ENCODE measurements around the gene SHISA7.

DNA sequence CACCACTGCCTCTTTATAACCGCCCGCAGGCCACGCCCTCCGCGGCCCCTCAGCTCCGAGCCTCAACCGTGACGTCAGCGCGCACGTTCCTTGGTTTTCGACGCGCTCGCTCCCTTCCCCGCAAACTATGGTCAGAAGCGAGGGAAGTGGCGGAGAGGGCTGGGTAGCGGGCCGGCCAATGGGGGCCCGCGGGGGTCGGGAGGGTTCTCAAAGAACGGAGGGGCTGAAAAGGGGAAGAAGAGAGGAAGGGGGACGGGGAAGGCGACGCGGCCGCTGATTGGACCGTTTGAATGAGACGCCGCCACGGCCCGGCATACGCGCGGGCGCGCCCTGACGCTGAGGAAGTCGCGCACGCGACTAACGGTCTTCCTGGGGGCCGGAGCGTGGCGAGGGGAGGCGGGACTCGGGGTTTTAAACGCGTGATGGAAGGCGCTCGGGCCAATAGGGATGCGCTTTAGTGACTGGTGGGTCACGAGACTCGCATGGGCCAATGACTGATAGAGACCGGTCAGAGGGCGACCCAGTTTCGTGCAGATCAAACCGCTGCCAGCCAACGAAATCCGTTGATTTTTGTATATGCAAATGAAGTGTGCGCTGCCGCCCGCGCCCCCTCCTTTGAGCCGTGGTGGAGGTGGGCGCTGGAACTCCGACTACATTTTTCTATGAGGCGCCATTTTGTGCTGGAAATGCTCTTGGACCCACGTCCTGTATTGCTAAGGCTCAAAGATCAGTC lies 35.1 kb downstream of the SHISA7 start:
- TF ChIP-seq EZH2 (IDR thresholded peaks at IDR 0.05; ENCODE audit: insufficient read depth, poor library complexity, severe bottlenecking) (no peak), EZH2phosphoT487 (IDR thresholded peaks at IDR 0.05; ENCODE audit: insufficient read depth, low read depth) (no peak)
